Liver (tissue), 9 donors: ENCODE results near the gene ATP2B2. TPM values are rescaled to one million over a fixed set of nuclear protein-coding genes. Genes with fewer than 3 reads are reported as not detected.

ENCODE experiments used
- DNase-seq: peaks from one replicate; pipeline ENCODE4 v3.0.0-alpha.2; 2017; ENCODE audit warnings: low spot score
- H3K27ac ChIP-seq, 2 donors: one replicate each; pipeline ENCODE4 v1.7.0; 2013; ENCODE audit warnings: inconsistent platforms in 2 of 2, low read length in 2 of 2, control low read depth in 1 of 2, low read depth in 1 of 2, mild to moderate bottlenecking in 1 of 2
- H3K27me3 ChIP-seq, 4 donors: one replicate each; pipeline versions ENCODE4 v1.6.1 to v1.7.0; 2013; ENCODE audit warnings: low read length in 3 of 4, inconsistent platforms in 1 of 4, mild to moderate bottlenecking in 1 of 4, moderate library complexity in 1 of 4; ENCODE audit not compliant: control insufficient read depth in 4 of 4, insufficient read depth in 4 of 4
- H3K36me3 ChIP-seq, 4 donors: one replicate each; pipeline versions ENCODE4 v1.6.1 to v1.7.0; 2013; ENCODE audit warnings: low read length in 3 of 4, mild to moderate bottlenecking in 3 of 4, low read depth in 1 of 4, moderate library complexity in 1 of 4; ENCODE audit not compliant: control insufficient read depth in 4 of 4, insufficient read depth in 3 of 4
- H3K4me1 ChIP-seq, 4 donors: one replicate each; pipeline versions ENCODE4 v1.6.1 to v1.7.0; 2013; ENCODE audit warnings: low read length in 3 of 4, mild to moderate bottlenecking in 3 of 4, moderate library complexity in 1 of 4; ENCODE audit not compliant: control insufficient read depth in 4 of 4, insufficient read depth in 4 of 4
- H3K4me3 ChIP-seq, 3 donors: one replicate each; pipeline versions ENCODE4 v1.6.1 to v1.7.0; 2013; ENCODE audit warnings: low read length in 3 of 3, control low read depth in 1 of 3, low read depth in 1 of 3, mild to moderate bottlenecking in 1 of 3
- H3K9ac ChIP-seq, 2 donors: one replicate each; pipeline ENCODE4 v1.7.0; 2013; ENCODE audit warnings: low read length in 2 of 2, mild to moderate bottlenecking in 2 of 2, moderate library complexity in 2 of 2, control low read depth in 1 of 2, low read depth in 1 of 2
- H3K9me3 ChIP-seq, 4 donors: one replicate each; pipeline versions ENCODE4 v1.6.1 to v1.7.0; 2013; ENCODE audit warnings: low read length in 3 of 4; ENCODE audit not compliant: control insufficient read depth in 4 of 4
- EGR1 ChIP-seq, 2 donors: IDR thresholded peaks; 2 replicates each; pipeline ENCODE4 v1.6.1; 2016 to 2018; ENCODE audit warnings: antibody characterized with exemption in 2 of 2, low read depth in 2 of 2
- FOXA1 ChIP-seq: IDR thresholded peaks from 2 replicates; pipeline ENCODE4 v1.6.1; 2016; ENCODE audit warnings: antibody characterized with exemption
- FOXA2 ChIP-seq: IDR thresholded peaks from 2 replicates; pipeline ENCODE4 v1.6.1; 2016; ENCODE audit warnings: antibody characterized with exemption
- GABPA ChIP-seq, 2 donors: IDR thresholded peaks in 1 of 2; conservative IDR thresholded peaks in 1 of 2; 2 replicates each; pipeline ENCODE4 v1.6.1; 2016; ENCODE audit warnings: antibody characterized with exemption in 2 of 2, mild to moderate bottlenecking in 1 of 2, moderate library complexity in 1 of 2
- HNF4A ChIP-seq, 2 donors: conservative IDR thresholded peaks; 2 replicates each; pipeline ENCODE4 v1.6.1; 2016; ENCODE audit warnings: antibody characterized with exemption in 2 of 2, mild to moderate bottlenecking in 2 of 2
- HNF4G ChIP-seq: IDR thresholded peaks from 2 replicates; pipeline ENCODE4 v1.6.1; 2016; ENCODE audit warnings: antibody characterized with exemption
- JUND ChIP-seq, 2 donors: IDR thresholded peaks; 2 replicates each; pipeline ENCODE4 v1.6.1; 2016; ENCODE audit warnings: antibody characterized with exemption in 2 of 2
- NR2F2 ChIP-seq: IDR thresholded peaks from 2 replicates; pipeline ENCODE4 v1.6.1; 2016; ENCODE audit warnings: antibody characterized with exemption
- RAD21 ChIP-seq, 2 donors: IDR thresholded peaks; 2 replicates each; pipeline ENCODE4 v1.6.1; 2016; ENCODE audit warnings: antibody characterized with exemption in 2 of 2, mild to moderate bottlenecking in 2 of 2
- RXRA ChIP-seq, 2 donors: IDR thresholded peaks; 2 replicates each; pipeline ENCODE4 v1.6.1; 2017 to 2018; ENCODE audit warnings: antibody characterized with exemption in 2 of 2, mild to moderate bottlenecking in 1 of 2
- SP1 ChIP-seq: IDR thresholded peaks from 2 replicates; pipeline ENCODE4 v1.6.1; 2018; ENCODE audit warnings: antibody characterized with exemption, mild to moderate bottlenecking
- TAF1 ChIP-seq: conservative IDR thresholded peaks from 2 replicates; pipeline ENCODE4 v1.6.1; 2016; ENCODE audit warnings: antibody characterized with exemption, mild to moderate bottlenecking
- YY1 ChIP-seq: IDR thresholded peaks from 2 replicates; pipeline ENCODE4 v1.6.1; 2016; ENCODE audit warnings: antibody characterized with exemption, mild to moderate bottlenecking
- WGBS: extraction: QIAGEN DNeasy Blood & Tissue Kit; methylation state at CpG from one replicate; pipeline ENCODE4 v1.1.7; 2013; 5-methylcytosine and 5-hydroxymethylcytosine counted together
- polyA plus RNA-seq, 2 donors: library from polyadenylated mRNA; stranded (reverse) in 1 of 2; unstranded in 1 of 2; fragments of 200-250 nt in 1 of 2; fragments of >200 nt in 1 of 2; fragmentation: Nextera tagmentation in 1 of 2; extraction: Ambion mirVana in 1 of 2; gene quantifications; one replicate each; pipeline versions ENCODE4 v1.2.1 to v1.2.3, GENCODE V29; 2013 to 2015
- total RNA-seq, 2 donors: library from RNA; depleted of rRNA; stranded (reverse); fragments of >200 nt; gene quantifications; one replicate each; pipeline ENCODE4 v1.2.3, GENCODE V29; 2014
- TF ChIP-seq, protein P1 (sequence below): fragments of 150-350 bp; IDR thresholded peaks from 2 replicates; pipeline ENCODE4 v1.5.1; 2017; ENCODE audit warnings: improper control_type of control experiment, low read depth, low read length; ENCODE audit not compliant: missing input control
- TF ChIP-seq, protein P2 (sequence below): IDR thresholded peaks from 2 replicates; pipeline ENCODE4 v1.6.1; 2016; ENCODE audit warnings: antibody characterized with exemption
- TF ChIP-seq, protein P3 (sequence below): IDR thresholded peaks from 2 replicates; pipeline ENCODE4 v1.6.1; 2016; ENCODE audit warnings: antibody characterized with exemption, mild to moderate bottlenecking
- TF ChIP-seq, protein P4 (sequence below): IDR thresholded peaks from 2 replicates; pipeline ENCODE4 v1.6.1; 2016; ENCODE audit warnings: antibody characterized with exemption
- TF ChIP-seq, protein P5 (sequence below): IDR thresholded peaks from 2 replicates; pipeline ENCODE4 v1.6.1; 2016; ENCODE audit warnings: antibody characterized with exemption
- donor health status: healthy.
- donor health status: healthy.
- donor health status: healthy.
- donor health status: healthy.
- donor health status: healthy.

Gene ATP2B2
- total and polyA plus RNA-seq, 4 donors, result 10.4 to 27.8 (median 20.7) TPM

DNA sequence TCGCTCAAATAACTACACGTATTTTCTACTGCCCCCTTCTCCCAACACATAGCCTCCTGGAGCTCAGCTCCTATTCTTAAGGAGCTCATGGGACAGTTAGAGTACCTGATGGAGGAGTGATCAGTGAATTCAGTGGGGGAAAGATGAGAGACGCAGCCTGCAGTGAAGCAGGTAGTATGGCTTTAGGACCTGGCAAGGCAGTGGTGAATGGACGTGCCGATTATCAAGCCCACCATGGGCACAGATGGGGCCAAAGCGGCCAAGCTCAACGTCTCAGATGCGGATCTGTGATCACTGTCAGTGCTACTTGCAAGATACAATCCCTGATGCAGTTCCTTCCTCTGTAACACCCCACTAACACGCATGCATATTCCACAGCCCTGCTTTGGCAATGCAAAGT lies 45.8 kb upstream of the ATP2B2 start:
- Histone ChIP-seq H3K4me3 (no peak overlapping the region), H3K36me3 (no peaks in the 10 kb centered on the region), H3K9ac (no peak overlapping the region), H3K27ac (no peak overlapping the region), H3K9me3 (no peaks in the 10 kb centered on the region), H3K27me3 (no peaks in the 10 kb centered on the region), H3K4me1 (no peaks in the 10 kb centered on the region)
- WGBS, result 90% methylated on average over 9 of the region's 9 CpGs
- no peak for DNase-seq
- no peak for TF ChIP-seq EGR1 (IDR thresholded peaks at IDR 0.05; ENCODE audit: low read depth in 2 of 2)
- no peak for TF ChIP-seq SP1
- TF ChIP-seq, protein P1, sequence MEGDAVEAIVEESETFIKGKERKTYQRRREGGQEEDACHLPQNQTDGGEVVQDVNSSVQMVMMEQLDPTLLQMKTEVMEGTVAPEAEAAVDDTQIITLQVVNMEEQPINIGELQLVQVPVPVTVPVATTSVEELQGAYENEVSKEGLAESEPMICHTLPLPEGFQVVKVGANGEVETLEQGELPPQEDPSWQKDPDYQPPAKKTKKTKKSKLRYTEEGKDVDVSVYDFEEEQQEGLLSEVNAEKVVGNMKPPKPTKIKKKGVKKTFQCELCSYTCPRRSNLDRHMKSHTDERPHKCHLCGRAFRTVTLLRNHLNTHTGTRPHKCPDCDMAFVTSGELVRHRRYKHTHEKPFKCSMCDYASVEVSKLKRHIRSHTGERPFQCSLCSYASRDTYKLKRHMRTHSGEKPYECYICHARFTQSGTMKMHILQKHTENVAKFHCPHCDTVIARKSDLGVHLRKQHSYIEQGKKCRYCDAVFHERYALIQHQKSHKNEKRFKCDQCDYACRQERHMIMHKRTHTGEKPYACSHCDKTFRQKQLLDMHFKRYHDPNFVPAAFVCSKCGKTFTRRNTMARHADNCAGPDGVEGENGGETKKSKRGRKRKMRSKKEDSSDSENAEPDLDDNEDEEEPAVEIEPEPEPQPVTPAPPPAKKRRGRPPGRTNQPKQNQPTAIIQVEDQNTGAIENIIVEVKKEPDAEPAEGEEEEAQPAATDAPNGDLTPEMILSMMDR, result no peak
- TF ChIP-seq HNF4G, result no peak
- TF ChIP-seq RAD21 (IDR thresholded peaks at IDR 0.05), result no peak
- TF ChIP-seq, protein P2, sequence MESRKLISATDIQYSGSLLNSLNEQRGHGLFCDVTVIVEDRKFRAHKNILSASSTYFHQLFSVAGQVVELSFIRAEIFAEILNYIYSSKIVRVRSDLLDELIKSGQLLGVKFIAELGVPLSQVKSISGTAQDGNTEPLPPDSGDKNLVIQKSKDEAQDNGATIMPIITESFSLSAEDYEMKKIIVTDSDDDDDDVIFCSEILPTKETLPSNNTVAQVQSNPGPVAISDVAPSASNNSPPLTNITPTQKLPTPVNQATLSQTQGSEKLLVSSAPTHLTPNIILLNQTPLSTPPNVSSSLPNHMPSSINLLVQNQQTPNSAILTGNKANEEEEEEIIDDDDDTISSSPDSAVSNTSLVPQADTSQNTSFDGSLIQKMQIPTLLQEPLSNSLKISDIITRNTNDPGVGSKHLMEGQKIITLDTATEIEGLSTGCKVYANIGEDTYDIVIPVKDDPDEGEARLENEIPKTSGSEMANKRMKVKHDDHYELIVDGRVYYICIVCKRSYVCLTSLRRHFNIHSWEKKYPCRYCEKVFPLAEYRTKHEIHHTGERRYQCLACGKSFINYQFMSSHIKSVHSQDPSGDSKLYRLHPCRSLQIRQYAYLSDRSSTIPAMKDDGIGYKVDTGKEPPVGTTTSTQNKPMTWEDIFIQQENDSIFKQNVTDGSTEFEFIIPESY, result no peak
- TF ChIP-seq TAF1, result no peak
- TF ChIP-seq RXRA (IDR thresholded peaks at IDR 0.05), result no peak
- TF ChIP-seq HNF4A (conservative IDR thresholded peaks at IDR 0.05), result no peak
- TF ChIP-seq NR2F2, result no peak
- TF ChIP-seq, protein P3, sequence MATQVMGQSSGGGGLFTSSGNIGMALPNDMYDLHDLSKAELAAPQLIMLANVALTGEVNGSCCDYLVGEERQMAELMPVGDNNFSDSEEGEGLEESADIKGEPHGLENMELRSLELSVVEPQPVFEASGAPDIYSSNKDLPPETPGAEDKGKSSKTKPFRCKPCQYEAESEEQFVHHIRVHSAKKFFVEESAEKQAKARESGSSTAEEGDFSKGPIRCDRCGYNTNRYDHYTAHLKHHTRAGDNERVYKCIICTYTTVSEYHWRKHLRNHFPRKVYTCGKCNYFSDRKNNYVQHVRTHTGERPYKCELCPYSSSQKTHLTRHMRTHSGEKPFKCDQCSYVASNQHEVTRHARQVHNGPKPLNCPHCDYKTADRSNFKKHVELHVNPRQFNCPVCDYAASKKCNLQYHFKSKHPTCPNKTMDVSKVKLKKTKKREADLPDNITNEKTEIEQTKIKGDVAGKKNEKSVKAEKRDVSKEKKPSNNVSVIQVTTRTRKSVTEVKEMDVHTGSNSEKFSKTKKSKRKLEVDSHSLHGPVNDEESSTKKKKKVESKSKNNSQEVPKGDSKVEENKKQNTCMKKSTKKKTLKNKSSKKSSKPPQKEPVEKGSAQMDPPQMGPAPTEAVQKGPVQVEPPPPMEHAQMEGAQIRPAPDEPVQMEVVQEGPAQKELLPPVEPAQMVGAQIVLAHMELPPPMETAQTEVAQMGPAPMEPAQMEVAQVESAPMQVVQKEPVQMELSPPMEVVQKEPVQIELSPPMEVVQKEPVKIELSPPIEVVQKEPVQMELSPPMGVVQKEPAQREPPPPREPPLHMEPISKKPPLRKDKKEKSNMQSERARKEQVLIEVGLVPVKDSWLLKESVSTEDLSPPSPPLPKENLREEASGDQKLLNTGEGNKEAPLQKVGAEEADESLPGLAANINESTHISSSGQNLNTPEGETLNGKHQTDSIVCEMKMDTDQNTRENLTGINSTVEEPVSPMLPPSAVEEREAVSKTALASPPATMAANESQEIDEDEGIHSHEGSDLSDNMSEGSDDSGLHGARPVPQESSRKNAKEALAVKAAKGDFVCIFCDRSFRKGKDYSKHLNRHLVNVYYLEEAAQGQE, result no peak
- TF ChIP-seq FOXA1, result no peak
- no peak for TF ChIP-seq YY1
- TF ChIP-seq, protein P4, sequence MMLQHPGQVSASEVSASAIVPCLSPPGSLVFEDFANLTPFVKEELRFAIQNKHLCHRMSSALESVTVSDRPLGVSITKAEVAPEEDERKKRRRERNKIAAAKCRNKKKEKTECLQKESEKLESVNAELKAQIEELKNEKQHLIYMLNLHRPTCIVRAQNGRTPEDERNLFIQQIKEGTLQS, result no peak
- TF ChIP-seq FOXA2, result no peak
- TF ChIP-seq JUND (IDR thresholded peaks at IDR 0.05), result no peak
- no peak for TF ChIP-seq GABPA (IDR thresholded peaks at IDR 0.05 in 1 of 2, conservative IDR thresholded peaks at IDR 0.05 in 1 of 2)
- TF ChIP-seq, protein P5, sequence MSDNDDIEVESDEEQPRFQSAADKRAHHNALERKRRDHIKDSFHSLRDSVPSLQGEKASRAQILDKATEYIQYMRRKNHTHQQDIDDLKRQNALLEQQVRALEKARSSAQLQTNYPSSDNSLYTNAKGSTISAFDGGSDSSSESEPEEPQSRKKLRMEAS, result no peak
